ENCODE results near the gene MRGPRX2.

The MRGPRX2 gene

DNA sequence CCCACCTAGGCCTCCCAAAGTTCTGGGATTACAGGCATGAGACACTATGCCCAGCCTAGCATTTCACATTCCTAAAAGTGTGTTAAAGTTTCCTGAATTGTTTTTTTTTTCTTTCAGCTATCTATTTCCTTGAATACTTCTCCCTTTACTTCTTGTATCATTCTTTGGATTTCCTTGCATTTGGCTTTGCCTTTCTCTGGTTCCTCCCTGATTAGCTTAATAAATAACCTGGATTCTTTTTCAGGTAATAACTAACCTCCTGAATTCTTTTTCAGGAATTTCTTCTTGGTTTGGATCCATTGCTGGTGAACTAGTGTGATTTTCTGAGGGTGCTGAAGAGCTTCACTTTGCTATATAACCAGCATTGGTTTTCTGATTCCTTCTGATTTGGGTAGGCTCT lies 47.9 kb downstream of the MRGPRX2 start:
- no peak for DNase-seq (ENCODE audit: low read depth in 2 of 3, low spot score in 2 of 3)
